ENCODE results near the gene RIPPLY2. TPM values are rescaled to one million over a fixed set of nuclear protein-coding genes. Genes with fewer than 3 reads are reported as not detected.

RIPPLY2 gene
- total RNA-seq, 2 donors from 2014 or later = 0.07 to 1.2 TPM

DNA sequence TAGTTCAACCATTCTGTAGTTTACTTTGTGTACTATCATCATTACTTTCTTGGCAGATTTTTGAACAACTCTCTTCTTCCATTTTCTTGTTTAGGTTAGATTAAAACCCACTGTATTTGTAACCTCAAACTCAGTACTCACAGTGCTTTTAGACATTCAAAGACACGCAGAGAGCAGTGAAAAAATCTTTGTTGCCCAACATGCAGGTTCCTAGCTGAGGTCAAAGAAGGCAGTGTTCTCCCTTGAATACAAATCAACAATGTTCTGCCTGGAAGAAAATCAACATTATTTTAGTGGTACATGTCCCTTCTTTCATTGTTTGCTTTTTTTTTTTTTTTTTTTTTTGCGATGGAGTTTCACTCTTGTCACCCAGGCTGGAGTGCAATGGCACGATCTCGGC is 17.5 kb downstream of the RIPPLY2 start:
- Mint-ChIP-seq H3K4me3 (no peak overlapping the region), H3K4me1 (peaks cover 4% of the 10 kb centered on the region)
- WGBS, 2 experiments (ENCODE audit: insufficient coverage in 1 of 2, insufficient read length in 1 of 2) = 97 to 100% methylated on average over 1 to 4 of the region's 4 CpGs

DNA sequence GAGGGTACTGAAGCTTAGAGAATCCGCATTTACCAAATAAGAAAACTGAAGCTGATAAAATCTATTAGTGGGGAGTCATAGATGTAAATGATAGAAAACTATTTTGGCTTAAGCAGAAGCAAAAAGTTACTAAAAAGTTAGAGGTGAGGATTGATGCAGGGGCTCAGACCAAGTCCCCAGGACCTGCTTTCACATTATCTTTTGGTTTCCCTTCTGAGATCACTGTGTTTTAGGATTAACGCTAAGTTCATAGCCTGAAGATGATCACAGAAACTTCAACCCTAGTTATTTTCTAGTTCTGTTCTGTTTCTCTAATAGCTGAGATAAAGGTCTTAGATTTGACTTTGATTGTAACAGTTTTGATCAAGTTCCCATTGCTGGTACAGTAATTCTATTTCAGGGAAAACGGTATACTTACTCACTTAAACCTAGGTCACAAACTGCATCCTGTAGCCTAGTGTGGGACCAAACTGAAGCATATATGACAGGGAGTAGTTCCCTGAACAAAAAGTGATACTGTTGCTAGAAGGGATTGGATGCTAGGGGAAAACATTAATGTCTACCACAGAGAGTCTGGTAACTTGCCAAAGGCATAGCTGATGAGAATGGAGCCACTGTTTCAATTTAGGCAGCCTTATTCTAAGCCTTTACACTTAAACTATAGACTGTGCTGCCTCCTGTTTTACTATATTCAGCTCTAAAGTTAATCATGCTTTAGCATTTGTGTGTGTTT is 19.4 kb downstream of the RIPPLY2 start:
- H3K36me3 ChIP-seq (ENCODE audit: control insufficient read depth, insufficient read depth, low read length) = peaks cover 12% of the 10 kb centered on the region
- Mint-ChIP-seq H3K4me1 (peaks cover 9% of the 10 kb centered on the region), H3K27ac (no peak overlapping the region), H3K4me3 (no peak overlapping the region), H3K36me3 (ENCODE audit: low read depth) (peaks cover 30% of the 10 kb centered on the region), H3K9me3 (peaks cover 12% of the 10 kb centered on the region), H3K27me3 (ENCODE audit: insufficient read depth) (no peaks in the 10 kb centered on the region)
- H3K9me3 ChIP-seq (ENCODE audit: control insufficient read depth, low read length) = peaks cover 12% of the 10 kb centered on the region
- no peaks in the 10 kb centered on the region for H3K27me3 ChIP-seq (ENCODE audit: control insufficient read depth, insufficient read depth, low read length, poor library complexity, severe bottlenecking)
- no peak for DNase-seq
- no peak overlapping the region for H3K27ac ChIP-seq (ENCODE audit: low read depth, low read length)
- TF ChIP-seq, protein P1, sequence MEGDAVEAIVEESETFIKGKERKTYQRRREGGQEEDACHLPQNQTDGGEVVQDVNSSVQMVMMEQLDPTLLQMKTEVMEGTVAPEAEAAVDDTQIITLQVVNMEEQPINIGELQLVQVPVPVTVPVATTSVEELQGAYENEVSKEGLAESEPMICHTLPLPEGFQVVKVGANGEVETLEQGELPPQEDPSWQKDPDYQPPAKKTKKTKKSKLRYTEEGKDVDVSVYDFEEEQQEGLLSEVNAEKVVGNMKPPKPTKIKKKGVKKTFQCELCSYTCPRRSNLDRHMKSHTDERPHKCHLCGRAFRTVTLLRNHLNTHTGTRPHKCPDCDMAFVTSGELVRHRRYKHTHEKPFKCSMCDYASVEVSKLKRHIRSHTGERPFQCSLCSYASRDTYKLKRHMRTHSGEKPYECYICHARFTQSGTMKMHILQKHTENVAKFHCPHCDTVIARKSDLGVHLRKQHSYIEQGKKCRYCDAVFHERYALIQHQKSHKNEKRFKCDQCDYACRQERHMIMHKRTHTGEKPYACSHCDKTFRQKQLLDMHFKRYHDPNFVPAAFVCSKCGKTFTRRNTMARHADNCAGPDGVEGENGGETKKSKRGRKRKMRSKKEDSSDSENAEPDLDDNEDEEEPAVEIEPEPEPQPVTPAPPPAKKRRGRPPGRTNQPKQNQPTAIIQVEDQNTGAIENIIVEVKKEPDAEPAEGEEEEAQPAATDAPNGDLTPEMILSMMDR (conservative IDR thresholded peaks at IDR 0.05) = no peak
- WGBS, 2 experiments (ENCODE audit: insufficient coverage in 1 of 2, insufficient read length in 1 of 2) = 91 to 100% methylated on average over 2 to 3 of the region's 3 CpGs
- no peak overlapping the region for H3K4me3 ChIP-seq (ENCODE audit: low read length)
- H3K4me1 ChIP-seq (ENCODE audit: control insufficient read depth, insufficient read depth, low read length) = no peaks in the 10 kb centered on the region
- H3K9ac ChIP-seq (ENCODE audit: extremely low read depth, low read length, poor library complexity, severe bottlenecking) = no peak overlapping the region

More for the DNA sequence above, 17.5 kb downstream of the RIPPLY2 start:
- H3K9me3 ChIP-seq (ENCODE audit: control insufficient read depth, low read length) = peaks cover 24% of the 10 kb centered on the region
- Mint-ChIP-seq H3K27me3 (ENCODE audit: insufficient read depth) (no peaks in the 10 kb centered on the region), H3K27ac (no peak overlapping the region), H3K9me3 (peaks cover 21% of the 10 kb centered on the region), H3K36me3 (ENCODE audit: low read depth) (peaks cover 48% of the 10 kb centered on the region)
- no peaks in the 10 kb centered on the region for H3K27me3 ChIP-seq (ENCODE audit: control insufficient read depth, insufficient read depth, low read length, poor library complexity, severe bottlenecking)
- H3K27ac ChIP-seq (ENCODE audit: low read depth, low read length) = no peak overlapping the region
- no peak overlapping the region for H3K9ac ChIP-seq (ENCODE audit: extremely low read depth, low read length, poor library complexity, severe bottlenecking)
- DNase-seq = no peak
- H3K4me3 ChIP-seq (ENCODE audit: low read length) = no peak overlapping the region
- TF ChIP-seq, protein P1 (conservative IDR thresholded peaks at IDR 0.05) = no peak
- H3K36me3 ChIP-seq (ENCODE audit: control insufficient read depth, insufficient read depth, low read length) = peaks cover 29% of the 10 kb centered on the region
- H3K4me1 ChIP-seq (ENCODE audit: control insufficient read depth, insufficient read depth, low read length) = no peaks in the 10 kb centered on the region

DNA sequence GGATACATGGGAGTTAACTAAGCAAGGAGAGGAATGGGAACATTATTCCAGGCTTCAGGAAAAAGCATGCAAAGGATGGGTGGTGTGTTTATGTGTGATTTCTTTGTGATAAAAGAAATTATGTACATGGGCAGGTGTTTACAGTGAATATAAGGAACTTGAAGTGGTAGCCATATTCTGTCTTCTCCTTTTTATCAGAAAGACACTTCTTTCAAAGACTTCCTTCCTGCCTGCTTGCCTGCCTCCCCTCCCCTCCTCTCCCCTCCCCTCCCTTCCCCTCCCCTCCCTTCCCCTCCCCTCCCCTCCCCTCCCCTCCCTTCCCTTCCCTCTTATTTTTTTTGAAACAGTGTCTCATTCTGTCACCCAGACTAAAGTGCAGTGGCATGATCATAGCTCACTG is 20.7 kb downstream of the RIPPLY2 start:
- Mint-ChIP-seq H3K36me3 (ENCODE audit: low read depth) (peaks cover 17% of the 10 kb centered on the region), H3K4me1 (peaks cover 14% of the 10 kb centered on the region), H3K27me3 (ENCODE audit: insufficient read depth) (no peaks in the 10 kb centered on the region), H3K4me3 (no peak overlapping the region), H3K9me3 (no peaks in the 10 kb centered on the region), H3K27ac (no peak overlapping the region)
- peaks cover under 1% of the 10 kb centered on the region for H3K4me1 ChIP-seq (ENCODE audit: control insufficient read depth, insufficient read depth, low read length)
- H3K9ac ChIP-seq (ENCODE audit: extremely low read depth, low read length, poor library complexity, severe bottlenecking) = no peak overlapping the region
- TF ChIP-seq, protein P1 (conservative IDR thresholded peaks at IDR 0.05) = no peak
- H3K36me3 ChIP-seq (ENCODE audit: control insufficient read depth, insufficient read depth, low read length) = no peaks in the 10 kb centered on the region
- no peaks in the 10 kb centered on the region for H3K27me3 ChIP-seq (ENCODE audit: control insufficient read depth, insufficient read depth, low read length, poor library complexity, severe bottlenecking)
- no peak for DNase-seq
- H3K4me3 ChIP-seq (ENCODE audit: low read length) = no peak overlapping the region
- H3K27ac ChIP-seq (ENCODE audit: low read depth, low read length) = no peak overlapping the region
- H3K9me3 ChIP-seq (ENCODE audit: control insufficient read depth, low read length) = no peaks in the 10 kb centered on the region
